Adrenal gland (tissue), 5 donors: ENCODE measurements around the gene DNAJC8.

Experiments used
- POLR2A ChIP-seq, 2 donors: fragments of 450-650 bp; IDR thresholded peaks; one replicate each; pipeline ENCODE4 v1.6.1; 2017; ENCODE audit warnings: antibody characterized with exemption in 2 of 2, mild to moderate bottlenecking in 2 of 2, moderate library complexity in 1 of 2
- TF ChIP-seq, protein P1 (sequence below), 6 experiments: fragments of 450-650 bp in 4 of 6; fragments of 200-600 bp in 2 of 6; sonication (generic) in 1 of 6; IDR thresholded peaks; 1 replicate in 5 of 6; 2 replicates in 1 of 6; pipeline versions ENCODE4 v1.5.1 to v1.8.0; 2016 to 2021; ENCODE audit warnings: antibody characterized with exemption in 6 of 6, mild to moderate bottlenecking in 2 of 6, moderate library complexity in 1 of 6
- donor health status: DM: no; HTN: no; CAD: no.

DNA sequence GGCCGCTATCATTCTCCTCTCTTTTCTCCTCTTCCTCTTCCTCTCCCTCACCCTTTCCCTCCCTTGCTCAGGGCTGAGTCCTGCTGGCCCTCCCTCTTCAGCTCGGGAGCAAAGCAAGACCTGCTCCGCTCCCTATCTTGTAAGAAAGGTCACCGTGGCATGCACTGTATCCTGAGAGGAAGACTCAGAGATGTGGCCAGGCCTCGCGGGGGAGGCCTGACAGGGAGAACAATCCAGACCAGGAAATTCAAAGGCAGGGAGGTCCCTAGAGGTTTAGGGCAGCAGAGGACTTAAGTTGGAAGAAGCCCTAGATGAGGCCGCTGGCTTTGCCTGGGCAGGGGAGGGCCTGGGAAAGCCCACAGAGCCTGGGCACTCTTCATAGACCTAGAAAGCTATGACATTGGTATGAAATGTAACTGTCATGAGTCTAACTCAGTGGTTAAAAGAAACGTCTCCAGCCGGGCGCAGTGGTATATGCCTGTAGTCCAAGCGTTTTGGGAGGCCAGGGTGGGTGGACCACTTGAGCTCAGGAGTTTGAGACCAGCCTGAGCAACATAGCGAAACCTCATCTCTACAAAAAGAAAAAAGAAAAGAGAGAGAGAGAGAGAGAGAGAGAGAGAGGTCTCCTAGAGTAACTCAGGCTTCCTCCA is 41.7 kb downstream of the DNAJC8 start:
- TF ChIP-seq, protein P1, sequence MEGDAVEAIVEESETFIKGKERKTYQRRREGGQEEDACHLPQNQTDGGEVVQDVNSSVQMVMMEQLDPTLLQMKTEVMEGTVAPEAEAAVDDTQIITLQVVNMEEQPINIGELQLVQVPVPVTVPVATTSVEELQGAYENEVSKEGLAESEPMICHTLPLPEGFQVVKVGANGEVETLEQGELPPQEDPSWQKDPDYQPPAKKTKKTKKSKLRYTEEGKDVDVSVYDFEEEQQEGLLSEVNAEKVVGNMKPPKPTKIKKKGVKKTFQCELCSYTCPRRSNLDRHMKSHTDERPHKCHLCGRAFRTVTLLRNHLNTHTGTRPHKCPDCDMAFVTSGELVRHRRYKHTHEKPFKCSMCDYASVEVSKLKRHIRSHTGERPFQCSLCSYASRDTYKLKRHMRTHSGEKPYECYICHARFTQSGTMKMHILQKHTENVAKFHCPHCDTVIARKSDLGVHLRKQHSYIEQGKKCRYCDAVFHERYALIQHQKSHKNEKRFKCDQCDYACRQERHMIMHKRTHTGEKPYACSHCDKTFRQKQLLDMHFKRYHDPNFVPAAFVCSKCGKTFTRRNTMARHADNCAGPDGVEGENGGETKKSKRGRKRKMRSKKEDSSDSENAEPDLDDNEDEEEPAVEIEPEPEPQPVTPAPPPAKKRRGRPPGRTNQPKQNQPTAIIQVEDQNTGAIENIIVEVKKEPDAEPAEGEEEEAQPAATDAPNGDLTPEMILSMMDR (IDR thresholded peaks at IDR 0.05): no peak
- no peak for TF ChIP-seq POLR2A (IDR thresholded peaks at IDR 0.05)
